Astrocyte of the cerebellum (primary cell): Measurements from ENCODE around the gene TMA7B.

Experiments
- DNase-seq: peaks from one replicate; pipeline ENCODE4 v3.0.0-alpha.2; 2011; ENCODE audit warnings: low read depth
- H3K4me3 ChIP-seq: 2 replicates; pipeline ENCODE4 v1.5.1; 2011; ENCODE audit warnings: mild to moderate bottlenecking, low read depth, low read length, moderate library complexity
- CTCF ChIP-seq: IDR thresholded peaks from 2 replicates; pipeline ENCODE4 v1.5.1; 2012; ENCODE audit warnings: low read length, low read depth, moderate library complexity, mild to moderate bottlenecking; ENCODE audit errors: missing control alignments
- in situ Hi-C: cut with HindIII; loops from 2 replicates; pipeline ENCODE4 v1.10.0; 2017; ENCODE audit warnings: low sequenced_read_pairs

TMA7B gene

GRCh38 chr22:40006641-40007040 is 46.4 kb downstream of the TMA7B start:
- in situ Hi-C loops, result loop anchor here (5.0 to 25.0 kb wide), 2 partner anchors 149 to 444 kb away; partner anchors contain the start of gene CACNA1I
- no peak for TF ChIP-seq CTCF
- DNase-seq, result no peak
- no peak overlapping the region for H3K4me3 ChIP-seq

GRCh38 chr22:40007853-40008710 is 47.9 kb downstream of the TMA7B start:
- in situ Hi-C loops, result loop anchor here (5.0 to 25.0 kb wide), 2 partner anchors 151 to 446 kb away; partner anchors contain the start of gene CACNA1I
- DNase-seq, result no peak
- no peak overlapping the region for H3K4me3 ChIP-seq
- no peak for TF ChIP-seq CTCF

GRCh38 chr22:40008726-40009291 is 48.6 kb downstream of the TMA7B start:
- TF ChIP-seq CTCF, result no peak
- no peak overlapping the region for H3K4me3 ChIP-seq
- DNase-seq, result no peak
- in situ Hi-C loops, result loop anchor here (5.0 to 25.0 kb wide), 2 partner anchors 152 to 447 kb away; partner anchors contain the start of gene CACNA1I

GRCh38 chr22:40009292-40009774 is 49.1 kb downstream of the TMA7B start:
- H3K4me3 ChIP-seq, result no peak overlapping the region
- TF ChIP-seq CTCF, result no peak
- in situ Hi-C loops, result loop anchor here (5.0 to 25.0 kb wide), 2 partner anchors 152 to 447 kb away; partner anchors contain the start of gene CACNA1I
- DNase-seq, result no peak

- H3K4me3 ChIP-seq, result no peak overlapping the region
- in situ Hi-C loops, result loop anchor here (5.0 to 25.0 kb wide), 2 partner anchors 153 to 448 kb away; partner anchors contain the start of gene CACNA1I
- no peak for DNase-seq
- TF ChIP-seq CTCF, result no peak
Measured at GRCh38 chr22:40009951-40010671, 49.9 kb downstream of the TMA7B start.

- no peak for DNase-seq
- TF ChIP-seq CTCF, result no peak
- in situ Hi-C loops, result loop anchor here (25.0 kb wide), 1 partner anchor 448 kb away; the partner anchor contains the start of gene CACNA1I
- H3K4me3 ChIP-seq, result no peak overlapping the region
Measured at GRCh38 chr22:40010746-40011145, 50.5 kb downstream of the TMA7B start.
